CD4-positive, alpha-beta T cell treated with Interleukin-4 for 4 hours (primary cell): ENCODE results near the gene ECHDC1.
"Not testable (repeated sequence)": the region's sequence is repeated elsewhere in the genome, so short reads cannot be mapped to it uniquely, and the experiment has no call there.

Source experiments
- DNase-seq: peaks from one replicate; pipeline ENCODE4 v3.0.0-alpha.2; 2020

ECHDC1 gene

GRCh38 chr6:127342946-127343808 is at the start of gene ECHDC1:
TSS of gene ECHDC1 (minus strand) at chr6:127343609. CDS start at chr6:127331028, 12,581 bp downstream.
- DNase-seq: peak; percentile 69

- DNase-seq: no peak
Measured at GRCh38 chr6:127392301-127392700, 48.9 kb upstream of the ECHDC1 start.

- no peak for DNase-seq
Measured at GRCh38 chr6:127391094-127391953, 47.9 kb upstream of the ECHDC1 start.

- no peak for DNase-seq
Measured at GRCh38 chr6:127389706-127390105, 46.3 kb upstream of the ECHDC1 start.

- DNase-seq: no peak
Measured at GRCh38 chr6:127385668-127386430, 42.4 kb upstream of the ECHDC1 start.

GRCh38 chr6:127384848-127385247 is 41.4 kb upstream of the ECHDC1 start:
- not testable (repeated sequence) for DNase-seq

GRCh38 chr6:127383988-127384387 is 40.6 kb upstream of the ECHDC1 start:
- no peak for DNase-seq

- DNase-seq: no peak
Measured at GRCh38 chr6:127382413-127382812, 39.0 kb upstream of the ECHDC1 start.

GRCh38 chr6:127381384-127381783 is 38.0 kb upstream of the ECHDC1 start:
- no peak for DNase-seq

- no peak for DNase-seq
Measured at GRCh38 chr6:127376685-127377084, 33.3 kb upstream of the ECHDC1 start.

GRCh38 chr6:127367023-127367375 is 23.6 kb upstream of the ECHDC1 start:
- no peak for DNase-seq

- no peak for DNase-seq
Measured at GRCh38 chr6:127366282-127367022, 23.0 kb upstream of the ECHDC1 start.

- no peak for DNase-seq
Measured at GRCh38 chr6:127365874-127366273, 22.5 kb upstream of the ECHDC1 start.

GRCh38 chr6:127352524-127352923 is 9.1 kb upstream of the ECHDC1 start:
- DNase-seq: no peak

GRCh38 chr6:127349980-127350379 is 6.6 kb upstream of the ECHDC1 start:
- DNase-seq: no peak

GRCh38 chr6:127348028-127348661 is 4.7 kb upstream of the ECHDC1 start:
- no peak for DNase-seq

GRCh38 chr6:127347178-127347577 is 3.8 kb upstream of the ECHDC1 start:
- DNase-seq: no peak

- no peak for DNase-seq
Measured at GRCh38 chr6:127345521-127345920, 2.1 kb upstream of the ECHDC1 start.

- DNase-seq: peak; percentile 5
Measured at GRCh38 chr6:127343809-127344659, 625 bp upstream of the ECHDC1 start.

- DNase-seq: no peak
Measured at GRCh38 chr6:127342296-127342945, 988 bp downstream of the ECHDC1 start.
